K562 (cell line): ENCODE results near the gene ADGRL3. TPM values are rescaled to one million over a fixed set of nuclear protein-coding genes. Genes with fewer than 3 reads are reported as not detected.

ENCODE experiments used
- ATAC-seq: fragments of 200-7000 bp; cut with Tn5 transposase; 3 replicates; pipeline ENCODE4 v1.9.1; 2020; ENCODE audit warnings: moderate library complexity
- BruUV-seq: library from RNA; stranded (reverse); fragments of 400-500 nt; replicated peaks from 2 replicates; lab custom pipeline; 2021; lab: Mats Ljungman, UMichigan
- CTCF ChIA-PET: fragments of 300-600 bp; formaldehyde crosslinking; extraction: SDS; loops from one replicate; lab custom pipeline; 2021; ENCODE audit warnings: low intra/inter-chr PET ratio; lab: Yijun Ruan, JAX
- POLR2A ChIA-PET: fragments of 300-600, 350-650 bp; sonication (Branson Sonifier 250); formaldehyde crosslinking; extraction: SDS; loops from one replicate; lab custom pipeline; 2021; ENCODE audit warnings: antibody characterized with exemption, inconsistent platforms; lab: Yijun Ruan, JAX
- DNase-seq, 4 experiments: peaks; one replicate each; pipeline versions ENCODE4 v3.0.0 to v3.0.0-alpha.2; 2011 to 2018; ENCODE audit warnings: low spot score in 3 of 4, mixed read lengths in 3 of 4; ENCODE audit errors: extremely low read depth in 1 of 4
- FAIRE-seq: peaks from 2 replicates; lab custom pipeline; 2011; peaks lifted over from hg19 to GRCh38; lab: Jason Lieb, UNC
- H2AFZ ChIP-seq: 2 replicates; pipeline ENCODE4 v1.6.0; 2011; ENCODE audit warnings: low read depth, low read length, control low read depth, inconsistent platforms
- H3K27ac ChIP-seq: fragments of 200-600 bp; 3 replicates; pipeline ENCODE4 v1.8.0; 2011; ENCODE audit warnings: low read depth, mild to moderate bottlenecking, control low read depth, inconsistent platforms, low read length, moderate library complexity, mixed read lengths; ENCODE audit errors: extremely low read depth
- H3K27me3 ChIP-seq, 2 experiments: fragments of 300-600 bp in 1 of 2; 2 replicates in 1 of 2; 3 replicates in 1 of 2; pipeline versions ENCODE4 v1.6.0 to v1.8.0; 2011; ENCODE audit warnings: inconsistent platforms in 2 of 2, low read length in 2 of 2, mild to moderate bottlenecking in 1 of 2, mixed read lengths in 1 of 2, moderate library complexity in 1 of 2; ENCODE audit not compliant: control insufficient read depth in 2 of 2, insufficient read depth in 2 of 2
- H3K36me3 ChIP-seq: fragments of 300-600 bp; 3 replicates; pipeline ENCODE4 v1.8.0; 2011; ENCODE audit warnings: mild to moderate bottlenecking, low read length, inconsistent platforms; ENCODE audit not compliant: control insufficient read depth, insufficient read depth
- H3K4me1 ChIP-seq, 2 experiments: fragments of 200-600 bp in 1 of 2; replicated peaks in 1 of 2; 2 replicates in 1 of 2; 3 replicates in 1 of 2; pipeline versions ENCODE4 v1.5.1 to v1.8.0; 2011; ENCODE audit warnings: inconsistent platforms in 2 of 2, low read length in 2 of 2, mild to moderate bottlenecking in 1 of 2, mixed read lengths in 1 of 2, moderate library complexity in 1 of 2; ENCODE audit not compliant: control insufficient read depth in 2 of 2, insufficient read depth in 2 of 2
- H3K4me2 ChIP-seq: 2 replicates; pipeline ENCODE4 v1.6.1; 2011; ENCODE audit warnings: low read length, control low read depth, inconsistent platforms, mixed read lengths; ENCODE audit not compliant: insufficient read depth
- H3K4me3 ChIP-seq: fragments of 200-600 bp; sonication (generic), shearing (Covaris generic); 2 replicates; pipeline ENCODE4 v1.5.1; 2016; ENCODE audit warnings: control low read depth, inconsistent platforms
- H3K79me2 ChIP-seq: fragments of 200-600 bp; 3 replicates; pipeline ENCODE4 v1.8.0; 2011; ENCODE audit warnings: low read length, inconsistent platforms; ENCODE audit not compliant: control insufficient read depth, insufficient read depth
- H3K9ac ChIP-seq, 2 experiments: 2 replicates each; pipeline versions ENCODE4 v1.6.0 to v1.6.1; 2011; ENCODE audit warnings: low read depth in 2 of 2, low read length in 2 of 2, control low read depth in 1 of 2, inconsistent platforms in 1 of 2, mild to moderate bottlenecking in 1 of 2, mixed read lengths in 1 of 2; ENCODE audit not compliant: insufficient read depth in 1 of 2
- H3K9me1 ChIP-seq: one replicate; pipeline ENCODE4 v1.6.0; 2011; ENCODE audit warnings: inconsistent platforms, mild to moderate bottlenecking, low read length, moderate library complexity; ENCODE audit not compliant: control insufficient read depth, insufficient read depth
- H3K9me3 ChIP-seq: replicated peaks from 2 replicates; pipeline ENCODE4 v1.5.1; 2011; ENCODE audit warnings: low read depth, low read length, inconsistent platforms; ENCODE audit not compliant: control insufficient read depth, insufficient read depth
- H4K20me1 ChIP-seq: replicated peaks from 2 replicates; pipeline ENCODE4 v1.6.1; 2011; ENCODE audit warnings: low read length, inconsistent platforms, mixed read lengths; ENCODE audit not compliant: control insufficient read depth, insufficient read depth
- ARNT ChIP-seq, 2 experiments: fragments of 450-650 bp; IDR thresholded peaks; 2 replicates each; pipeline ENCODE4 v1.6.1; 2016; ENCODE audit warnings: mild to moderate bottlenecking in 1 of 2
- BRF1 ChIP-seq: IDR thresholded peaks from 3 replicates; pipeline ENCODE4 v1.6.1; 2011; ENCODE audit warnings: borderline replicate concordance, mild to moderate bottlenecking; ENCODE audit not compliant: insufficient read length; ENCODE audit errors: extremely low read depth
- CC2D1A ChIP-seq: fragments of 450-650 bp; IDR thresholded peaks from 2 replicates; pipeline ENCODE4 v1.6.1; 2017; ENCODE audit warnings: mild to moderate bottlenecking
- CEBPB ChIP-seq: fragments of 450-650 bp; IDR thresholded peaks from 2 replicates; pipeline ENCODE4 v1.6.1; 2016; ENCODE audit warnings: missing genetic modification characterization, missing compliant biosample characterization
- CEBPG ChIP-seq, 3 experiments: fragments of 200-800 bp in 1 of 3; sonication (Bioruptor generic) in 1 of 3; sonication (generic) in 1 of 3; formaldehyde crosslinking in 1 of 3; IDR thresholded peaks in 2 of 3; conservative IDR thresholded peaks in 1 of 3; 2 replicates each; pipeline versions ENCODE4 v1.6.1 to v1.8.0; 2016 to 2022; ENCODE audit warnings: missing compliant biosample characterization in 2 of 3, missing genetic modification characterization in 2 of 3, mild to moderate bottlenecking in 1 of 3, missing genetic modification reagents in 1 of 3
- COPS2 ChIP-seq: fragments of 450-650 bp; conservative IDR thresholded peaks from 2 replicates; pipeline ENCODE4 v1.6.1; 2016; ENCODE audit warnings: mild to moderate bottlenecking, moderate library complexity
- HNRNPLL ChIP-seq: fragments of 200-400 bp; formaldehyde crosslinking; IDR thresholded peaks from 2 replicates; pipeline ENCODE4 v1.6.1; 2017; ENCODE audit warnings: low read length, low read depth, mild to moderate bottlenecking; ENCODE audit not compliant: poor library complexity, severe bottlenecking
- MECOM ChIP-seq: fragments of 250-450 bp; sonication (Bioruptor Pico); IDR thresholded peaks from 2 replicates; pipeline ENCODE4 v1.8.0; 2022; ENCODE audit warnings: inconsistent platforms
- MNT ChIP-seq, 2 experiments: fragments of 450-650 bp; conservative IDR thresholded peaks; 2 replicates each; pipeline ENCODE4 v1.6.1; 2017; ENCODE audit warnings: mild to moderate bottlenecking in 2 of 2, moderate library complexity in 2 of 2
- POLR2AphosphoS2 ChIP-seq: IDR thresholded peaks from 2 replicates; pipeline ENCODE4 v1.6.1; 2012; ENCODE audit warnings: low read length, improper control_type of control experiment
- STAG1 ChIP-seq: sonication (generic); formaldehyde crosslinking; IDR thresholded peaks from 2 replicates; pipeline ENCODE4 v1.5.0; 2020; ENCODE audit warnings: missing genetic modification reagents, borderline replicate concordance
- USF2 ChIP-seq: sonication (generic); formaldehyde crosslinking; IDR thresholded peaks from 2 replicates; pipeline ENCODE4 v1.5.0; 2020; ENCODE audit warnings: missing genetic modification reagents
- WHSC1 ChIP-seq: IDR thresholded peaks from one replicate; pipeline ENCODE4 v1.6.1; 2012; ENCODE audit warnings: low read length, control low read depth, inconsistent platforms
- XRCC3 ChIP-seq: fragments of 450-650 bp; IDR thresholded peaks from 2 replicates; pipeline ENCODE4 v1.6.1; 2017; ENCODE audit warnings: mild to moderate bottlenecking, moderate library complexity
- YY1 ChIP-seq, 3 experiments: IDR thresholded peaks; 2 replicates each; pipeline ENCODE4 v1.6.1; 2011; ENCODE audit warnings: low read length in 2 of 3, mild to moderate bottlenecking in 2 of 3, moderate library complexity in 2 of 3, borderline replicate concordance in 1 of 3, control low read depth in 1 of 3, low read depth in 1 of 3; ENCODE audit not compliant: insufficient read depth in 3 of 3, insufficient replicate concordance in 2 of 3, control insufficient read depth in 1 of 3, insufficient read length in 1 of 3; ENCODE audit errors: extremely low read depth in 1 of 3
- ZNF133 ChIP-seq: fragments of 250-450 bp; sonication (Bioruptor Pico); IDR thresholded peaks from 2 replicates; pipeline ENCODE4 v1.4.0; 2020; ENCODE audit warnings: mild to moderate bottlenecking
- WGBS: fragments of 100-300 bp; shearing (Covaris generic); methylation state at CpG from one replicate; pipeline ENCODE4 v1.1.6; 2016; ENCODE audit warnings: low coverage, mixed read lengths; ENCODE audit not compliant: insufficient coverage; ENCODE audit errors: missing lambda C conversion rate; 5-methylcytosine and 5-hydroxymethylcytosine counted together
- in situ Hi-C: fragments of 300-500 bp; cut with MboI; formaldehyde crosslinking; loops from 4 replicates; pipeline ENCODE4 v1.15.0; 2018; ENCODE audit warnings: inconsistent platforms, mixed read lengths
- intact Hi-C: fragments of 100-400 bp; cut with micrococcal nuclease; formaldehyde crosslinking; loops from 2 replicates; pipeline ENCODE4 v1.14.2; 2022
- polyA plus RNA-seq, 8 experiments: library from polyadenylated mRNA; depleted of rRNA in 4 of 8; stranded (reverse) in 5 of 8; unstranded in 3 of 8; fragments of >200 nt; fragmentation: Nextera tagmentation in 2 of 8; fragmentation: Illumina TruSeq in 1 of 8; extraction: Ambion mirVana in 2 of 8; extraction: Trizol in 1 of 8; gene quantifications; 2 replicates each; pipeline versions ENCODE4 v1.2.1 to v1.2.3, GENCODE V29; 2011 to 2014; ENCODE audit warnings: inconsistent platforms in 1 of 8, missing spikeins in 1 of 8
- total RNA-seq, 7 experiments: library from RNA; depleted of rRNA in 6 of 7; stranded (reverse); fragments of >200 nt in 6 of 7; fragmentation: Illumina TruSeq in 2 of 7; extraction: Trizol in 2 of 7; gene quantifications; 2 replicates each; pipeline versions ENCODE4 v1.2.1 to v1.2.3, GENCODE V29; 2011 to 2021; ENCODE audit warnings: low replicate concordance in 1 of 7

The ADGRL3 gene
- total and polyA plus RNA-seq, 9 of the 15 experiments (the other 6 are each of a cell fraction or from before 2014, with no cell fraction given) = 0.03 to 0.14 (median 0.04) TPM; not detected in 2

GRCh38 chr4:61540944-61541343 lies 340.8 kb downstream of the ADGRL3 start:
- Histone ChIP-seq H3K4me2 (no peak overlapping the region), H3K27me3 (no peaks in the 10 kb centered on the region), H3K9me1 (no peaks in the 10 kb centered on the region), H2AFZ (no peak overlapping the region), H3K4me1 (no peaks in the 10 kb centered on the region), H3K27ac (no peak overlapping the region), H3K4me3 (no peak overlapping the region), H4K20me1 (no peaks in the 10 kb centered on the region), H3K9ac (no peak overlapping the region), H3K9me3 (no peaks in the 10 kb centered on the region), H3K36me3 (no peaks in the 10 kb centered on the region), H3K79me2 (no peaks in the 10 kb centered on the region)
- ChIA-PET CTCF (no interaction called here), POLR2A (no interaction called here)
- BruUV-seq = no TSS peak
- intact Hi-C loops = no loop called here
- ATAC-seq (no peak), DNase-seq (no peak), FAIRE-seq (no peak)
- no peak for TF ChIP-seq CEBPB (tag)
- TF ChIP-seq USF2 (CRISPR knock-in tag) = no peak
- no peak for TF ChIP-seq YY1 (IDR thresholded peaks at IDR 0.05; ENCODE audit: borderline replicate concordance in 1 of 3, control insufficient read depth in 1 of 3, extremely low read depth in 1 of 3, insufficient read depth in 3 of 3, insufficient read length in 1 of 3, insufficient replicate concordance in 2 of 3, low read depth in 1 of 3, low read length in 2 of 3)
- no peak for TF ChIP-seq CC2D1A
- TF ChIP-seq MNT (conservative IDR thresholded peaks at IDR 0.05) = no peak
- TF ChIP-seq ARNT (IDR thresholded peaks at IDR 0.05) = no peak
- TF ChIP-seq STAG1 (CRISPR knock-in tag) = no peak
- TF ChIP-seq CEBPG (CRISPR knock-in tag; IDR thresholded peaks at IDR 0.05) = no peak
- no peak for TF ChIP-seq CEBPG (tag; conservative IDR thresholded peaks at IDR 0.05 in 1 of 2, IDR thresholded peaks at IDR 0.05 in 1 of 2)
- no peak for TF ChIP-seq MECOM (CRISPR knock-in tag)
- TF ChIP-seq POLR2AphosphoS2 = no peak
- no peak for TF ChIP-seq HNRNPLL
- no peak for TF ChIP-seq BRF1
- no peak for TF ChIP-seq XRCC3
- no peak for TF ChIP-seq WHSC1
- no peak for TF ChIP-seq COPS2
- no peak for TF ChIP-seq ZNF133 (CRISPR knock-in tag)
- 0% methylated on average over 1 of the region's 2 CpGs for WGBS
- in situ Hi-C loops = no loop called here
